Nephron (organoid): ENCODE data around the gene LAMC2.

ENCODE experiments used
- H3K27ac Mint-ChIP-seq, 3 experiments: 2 replicates each; pipeline ENCODE4 v1.8.0; 2020; ENCODE audit warnings: mixed read lengths in 3 of 3, mild to moderate bottlenecking in 2 of 3, moderate library complexity in 1 of 3
- H3K27me3 Mint-ChIP-seq: 2 replicates; pipeline ENCODE4 v1.8.0; 2021; ENCODE audit warnings: low read depth, mild to moderate bottlenecking, moderate library complexity, mixed read lengths
- H3K36me3 Mint-ChIP-seq: 2 replicates; pipeline ENCODE4 v1.8.0; 2020; ENCODE audit warnings: low read depth, mixed read lengths
- H3K4me1 Mint-ChIP-seq: 2 replicates; pipeline ENCODE4 v1.8.0; 2020; ENCODE audit warnings: mixed read lengths
- H3K4me3 Mint-ChIP-seq, 3 experiments: 2 replicates each; pipeline ENCODE4 v1.8.0; 2020; ENCODE audit warnings: mild to moderate bottlenecking in 3 of 3, mixed read lengths in 3 of 3, moderate library complexity in 2 of 3
- H3K9me3 Mint-ChIP-seq: 2 replicates; pipeline ENCODE4 v1.8.0; 2020; ENCODE audit warnings: mixed read lengths
- TF ChIP-seq, protein P1 (sequence below), 3 experiments: fragments of 200-600 bp; sonication (generic); IDR thresholded peaks; one replicate each; pipeline ENCODE4 v1.5.0; 2021; ENCODE audit warnings: antibody characterized with exemption in 3 of 3; ENCODE audit not compliant: unreplicated experiment in 3 of 3

Gene LAMC2

DNA sequence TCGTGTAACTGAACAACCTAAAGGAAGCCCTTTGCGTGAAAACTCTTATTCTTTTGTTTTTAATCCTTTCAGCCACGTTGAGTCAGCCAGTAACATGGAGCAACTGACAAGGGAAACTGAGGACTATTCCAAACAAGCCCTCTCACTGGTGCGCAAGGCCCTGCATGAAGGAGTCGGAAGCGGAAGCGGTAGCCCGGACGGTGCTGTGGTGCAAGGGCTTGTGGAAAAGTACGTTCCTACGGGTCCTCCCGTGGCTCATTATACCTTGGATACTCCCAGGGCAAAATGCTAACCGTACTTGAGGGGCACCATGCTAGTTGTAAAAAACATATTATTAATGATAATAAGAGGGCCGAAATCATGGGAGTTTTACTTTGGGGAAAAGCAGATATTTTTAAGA, 49.4 kb downstream of the LAMC2 start:
- Mint-ChIP-seq H3K4me1 (peaks cover 14% of the 10 kb centered on the region), H3K27me3 (no peaks in the 10 kb centered on the region), H3K9me3 (no peaks in the 10 kb centered on the region), H3K36me3 (no peaks in the 10 kb centered on the region), H3K4me3 (peak overlapping the region; percentile 67 to 80 (median 73)), H3K27ac (peak overlapping the region; percentile 68 to 96 (median 91))
- TF ChIP-seq, protein P1, sequence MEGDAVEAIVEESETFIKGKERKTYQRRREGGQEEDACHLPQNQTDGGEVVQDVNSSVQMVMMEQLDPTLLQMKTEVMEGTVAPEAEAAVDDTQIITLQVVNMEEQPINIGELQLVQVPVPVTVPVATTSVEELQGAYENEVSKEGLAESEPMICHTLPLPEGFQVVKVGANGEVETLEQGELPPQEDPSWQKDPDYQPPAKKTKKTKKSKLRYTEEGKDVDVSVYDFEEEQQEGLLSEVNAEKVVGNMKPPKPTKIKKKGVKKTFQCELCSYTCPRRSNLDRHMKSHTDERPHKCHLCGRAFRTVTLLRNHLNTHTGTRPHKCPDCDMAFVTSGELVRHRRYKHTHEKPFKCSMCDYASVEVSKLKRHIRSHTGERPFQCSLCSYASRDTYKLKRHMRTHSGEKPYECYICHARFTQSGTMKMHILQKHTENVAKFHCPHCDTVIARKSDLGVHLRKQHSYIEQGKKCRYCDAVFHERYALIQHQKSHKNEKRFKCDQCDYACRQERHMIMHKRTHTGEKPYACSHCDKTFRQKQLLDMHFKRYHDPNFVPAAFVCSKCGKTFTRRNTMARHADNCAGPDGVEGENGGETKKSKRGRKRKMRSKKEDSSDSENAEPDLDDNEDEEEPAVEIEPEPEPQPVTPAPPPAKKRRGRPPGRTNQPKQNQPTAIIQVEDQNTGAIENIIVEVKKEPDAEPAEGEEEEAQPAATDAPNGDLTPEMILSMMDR (IDR thresholded peaks at IDR 0.05; ENCODE audit: unreplicated experiment in 3 of 3) = no peak

DNA sequence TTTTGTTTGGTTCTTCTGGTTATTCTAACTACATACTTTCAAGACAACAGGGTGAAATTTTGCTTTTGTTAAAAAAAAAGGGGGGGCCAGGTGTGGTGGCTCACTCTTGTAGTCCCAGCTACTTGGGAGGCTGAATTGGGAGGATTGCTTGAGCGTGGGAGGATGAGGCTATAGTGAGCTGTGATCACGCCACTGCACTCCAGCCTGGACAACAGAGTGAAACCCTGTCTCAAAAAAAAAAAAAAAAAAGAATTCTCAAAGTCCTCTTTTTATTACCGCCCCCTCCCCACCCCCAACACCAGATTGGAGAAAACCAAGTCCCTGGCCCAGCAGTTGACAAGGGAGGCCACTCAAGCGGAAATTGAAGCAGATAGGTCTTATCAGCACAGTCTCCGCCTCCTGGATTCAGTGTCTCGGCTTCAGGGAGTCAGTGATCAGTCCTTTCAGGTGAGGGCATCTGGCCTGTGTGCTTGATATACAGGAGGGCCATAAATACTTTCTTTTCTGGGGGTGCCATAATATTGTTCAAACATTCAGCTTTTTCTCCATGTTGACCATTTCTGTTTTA, 50.2 kb downstream of the LAMC2 start:
- Mint-ChIP-seq H3K27ac (no peak overlapping the region), H3K9me3 (no peaks in the 10 kb centered on the region), H3K4me3 (peak overlapping the region in 1 of 3 experiments; percentile 37), H3K36me3 (no peaks in the 10 kb centered on the region), H3K4me1 (peaks cover 14% of the 10 kb centered on the region), H3K27me3 (no peaks in the 10 kb centered on the region)
- TF ChIP-seq, protein P1 (IDR thresholded peaks at IDR 0.05; ENCODE audit: unreplicated experiment in 3 of 3) = no peak

- TF ChIP-seq, protein P1 (IDR thresholded peaks at IDR 0.05; ENCODE audit: unreplicated experiment in 3 of 3) = no peak
- H3K4me3 Mint-ChIP-seq = no peak overlapping the region
- peaks cover 18% of the 10 kb centered on the region for H3K4me1 Mint-ChIP-seq
- H3K27ac Mint-ChIP-seq = no peak overlapping the region
- H3K27me3 Mint-ChIP-seq = no peaks in the 10 kb centered on the region
- H3K36me3 Mint-ChIP-seq = no peaks in the 10 kb centered on the region
- no peaks in the 10 kb centered on the region for H3K9me3 Mint-ChIP-seq
These were observed 51.0 kb downstream of the LAMC2 start for GRCh38 chr1:183237046-183237445.

GRCh38 chr1:183238071-183238470, 52.0 kb downstream of the LAMC2 start:
- Mint-ChIP-seq H3K27ac (no peak overlapping the region), H3K4me1 (peaks cover 18% of the 10 kb centered on the region), H3K27me3 (no peaks in the 10 kb centered on the region), H3K36me3 (no peaks in the 10 kb centered on the region), H3K9me3 (no peaks in the 10 kb centered on the region), H3K4me3 (no peak overlapping the region)
- TF ChIP-seq, protein P1 (IDR thresholded peaks at IDR 0.05; ENCODE audit: unreplicated experiment in 3 of 3) = no peak

- Mint-ChIP-seq H3K4me3 (no peak overlapping the region), H3K27me3 (no peaks in the 10 kb centered on the region), H3K36me3 (peaks cover 3% of the 10 kb centered on the region), H3K27ac (no peak overlapping the region), H3K4me1 (peaks cover 17% of the 10 kb centered on the region), H3K9me3 (no peaks in the 10 kb centered on the region)
- TF ChIP-seq, protein P1 (IDR thresholded peaks at IDR 0.05; ENCODE audit: unreplicated experiment in 3 of 3) = no peak
These were observed 53.2 kb downstream of the LAMC2 start for GRCh38 chr1:183239220-183239742.
